Measurements from ENCODE around the gene PC. TPM values are rescaled to one million over a fixed set of nuclear protein-coding genes. Genes with fewer than 3 reads are reported as not detected.

Gene PC
- total and polyA plus RNA-seq, 2 experiments from 2014 or later, result 47.4 to 78.1 TPM

- H2AFZ ChIP-seq, result no peak overlapping the region
- DNase-seq (ENCODE audit: low spot score), result no peak
- TF ChIP-seq EZH2 (IDR thresholded peaks at IDR 0.05; ENCODE audit: borderline replicate concordance), result no peak
- TF ChIP-seq, protein P1, sequence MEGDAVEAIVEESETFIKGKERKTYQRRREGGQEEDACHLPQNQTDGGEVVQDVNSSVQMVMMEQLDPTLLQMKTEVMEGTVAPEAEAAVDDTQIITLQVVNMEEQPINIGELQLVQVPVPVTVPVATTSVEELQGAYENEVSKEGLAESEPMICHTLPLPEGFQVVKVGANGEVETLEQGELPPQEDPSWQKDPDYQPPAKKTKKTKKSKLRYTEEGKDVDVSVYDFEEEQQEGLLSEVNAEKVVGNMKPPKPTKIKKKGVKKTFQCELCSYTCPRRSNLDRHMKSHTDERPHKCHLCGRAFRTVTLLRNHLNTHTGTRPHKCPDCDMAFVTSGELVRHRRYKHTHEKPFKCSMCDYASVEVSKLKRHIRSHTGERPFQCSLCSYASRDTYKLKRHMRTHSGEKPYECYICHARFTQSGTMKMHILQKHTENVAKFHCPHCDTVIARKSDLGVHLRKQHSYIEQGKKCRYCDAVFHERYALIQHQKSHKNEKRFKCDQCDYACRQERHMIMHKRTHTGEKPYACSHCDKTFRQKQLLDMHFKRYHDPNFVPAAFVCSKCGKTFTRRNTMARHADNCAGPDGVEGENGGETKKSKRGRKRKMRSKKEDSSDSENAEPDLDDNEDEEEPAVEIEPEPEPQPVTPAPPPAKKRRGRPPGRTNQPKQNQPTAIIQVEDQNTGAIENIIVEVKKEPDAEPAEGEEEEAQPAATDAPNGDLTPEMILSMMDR (IDR thresholded peaks at IDR 0.05; ENCODE audit: poor library complexity), result no peak
- TF ChIP-seq EZH2phosphoT487 (IDR thresholded peaks at IDR 0.05; ENCODE audit: low read depth, severe bottlenecking, unreplicated experiment), result no peak
- no peak overlapping the region for H3K27ac ChIP-seq
- no peak overlapping the region for H3K4me2 ChIP-seq
- H3K9me2 ChIP-seq (replicated peaks; ENCODE audit: insufficient read depth), result no peaks in the 10 kb centered on the region
- WGBS (ENCODE audit: low lambda C conversion rate, missing lambda C conversion rate), result 77% methylated on average over 9 of the region's 9 CpGs
- H3K27me3 ChIP-seq, result no peaks in the 10 kb centered on the region
- no peaks in the 10 kb centered on the region for H4K20me1 ChIP-seq (ENCODE audit: insufficient read depth, poor library complexity, severe bottlenecking)
- H3K4me1 ChIP-seq (ENCODE audit: insufficient read depth), result peaks cover 1% of the 10 kb centered on the region
- no peak overlapping the region for H3K4me3 ChIP-seq
- H3K79me2 ChIP-seq, result no peaks in the 10 kb centered on the region
- H3K36me3 ChIP-seq (replicated peaks; ENCODE audit: insufficient read depth, low read depth), result no peaks in the 10 kb centered on the region
- H3K9me3 ChIP-seq (ENCODE audit: low read depth), result no peaks in the 10 kb centered on the region
Measured at GRCh38 chr11:66912911-66913310, 45.3 kb downstream of the PC start.

DNA sequence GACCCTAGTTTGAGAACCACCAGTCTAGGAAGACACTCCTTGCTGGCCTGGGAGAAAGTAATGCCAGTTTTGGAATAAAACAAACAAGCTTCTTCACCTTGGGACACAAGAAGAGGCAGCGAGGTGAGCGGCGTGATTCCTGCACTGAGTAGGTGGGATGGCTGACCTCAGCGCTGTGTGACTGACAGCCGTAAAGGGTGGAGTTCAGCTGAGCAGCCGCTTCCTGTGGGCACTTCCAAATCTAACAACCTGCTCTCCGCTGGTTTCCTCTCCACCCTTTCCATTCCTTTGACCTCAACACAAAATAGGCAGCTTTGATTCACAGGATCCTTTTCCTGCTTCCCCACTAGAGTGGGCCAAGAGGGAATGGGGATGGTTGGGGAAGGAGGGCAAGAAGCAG is 45.8 kb downstream of the PC start:
- Histone ChIP-seq H3K79me2 (no peaks in the 10 kb centered on the region), H3K4me1 (ENCODE audit: insufficient read depth) (peaks cover 7% of the 10 kb centered on the region), H3K36me3 (replicated peaks; ENCODE audit: insufficient read depth, low read depth) (no peaks in the 10 kb centered on the region), H3K27ac (no peak overlapping the region), H3K4me2 (no peak overlapping the region), H3K4me3 (no peak overlapping the region), H3K9me3 (ENCODE audit: low read depth) (no peaks in the 10 kb centered on the region), H4K20me1 (ENCODE audit: insufficient read depth, poor library complexity, severe bottlenecking) (no peaks in the 10 kb centered on the region), H3K27me3 (no peaks in the 10 kb centered on the region), H3K9me2 (replicated peaks; ENCODE audit: insufficient read depth) (no peaks in the 10 kb centered on the region), H2AFZ (no peak overlapping the region)
- TF ChIP-seq EZH2phosphoT487 (IDR thresholded peaks at IDR 0.05; ENCODE audit: low read depth, severe bottlenecking, unreplicated experiment), result no peak
- TF ChIP-seq EZH2 (IDR thresholded peaks at IDR 0.05; ENCODE audit: borderline replicate concordance), result no peak
- TF ChIP-seq, protein P1 (IDR thresholded peaks at IDR 0.05; ENCODE audit: poor library complexity), result no peak
- no peak for DNase-seq (ENCODE audit: low spot score)
- 88% methylated on average over 7 of the region's 7 CpGs for WGBS (ENCODE audit: low lambda C conversion rate, missing lambda C conversion rate)

- TF ChIP-seq, protein P1 (IDR thresholded peaks at IDR 0.05; ENCODE audit: poor library complexity), result no peak
- TF ChIP-seq EZH2phosphoT487 (IDR thresholded peaks at IDR 0.05; ENCODE audit: low read depth, severe bottlenecking, unreplicated experiment) (no peak), EZH2 (IDR thresholded peaks at IDR 0.05; ENCODE audit: borderline replicate concordance) (no peak)
- 89% methylated on average over 4 of the region's 4 CpGs for WGBS (ENCODE audit: low lambda C conversion rate, missing lambda C conversion rate)
- Histone ChIP-seq H3K79me2 (peaks cover 4% of the 10 kb centered on the region), H3K27ac (no peak overlapping the region), H3K9me2 (replicated peaks; ENCODE audit: insufficient read depth) (no peaks in the 10 kb centered on the region), H4K20me1 (ENCODE audit: insufficient read depth, poor library complexity, severe bottlenecking) (no peaks in the 10 kb centered on the region), H3K36me3 (replicated peaks; ENCODE audit: insufficient read depth, low read depth) (no peaks in the 10 kb centered on the region), H3K4me3 (no peak overlapping the region), H3K4me1 (ENCODE audit: insufficient read depth) (peaks cover 16% of the 10 kb centered on the region), H3K9me3 (ENCODE audit: low read depth) (no peaks in the 10 kb centered on the region), H2AFZ (no peak overlapping the region), H3K4me2 (no peak overlapping the region), H3K27me3 (no peaks in the 10 kb centered on the region)
- no peak for DNase-seq (ENCODE audit: low spot score)
Measured at GRCh38 chr11:66910669-66911068, 47.5 kb downstream of the PC start.

DNA sequence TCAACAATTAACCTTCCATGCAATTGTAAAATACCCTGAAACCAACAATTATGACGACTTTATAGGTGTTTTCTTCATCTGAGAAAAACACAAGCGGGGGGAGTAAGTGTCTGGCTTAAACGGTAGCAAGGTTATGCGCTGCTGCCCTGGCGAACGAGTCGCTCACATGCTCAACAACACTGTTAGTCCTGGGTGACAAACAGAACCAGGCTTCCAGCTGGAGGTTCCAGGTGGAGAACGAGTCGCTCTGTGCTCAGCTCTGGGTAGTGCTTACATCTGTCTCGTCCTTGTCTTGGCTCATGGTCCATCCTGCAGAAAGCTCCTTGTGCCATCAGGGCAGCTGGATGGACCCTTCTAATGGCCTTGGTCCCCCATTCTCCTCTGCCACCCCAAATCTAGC is 48.2 kb downstream of the PC start:
- no peak overlapping the region for H3K4me3 ChIP-seq
- TF ChIP-seq EZH2 (IDR thresholded peaks at IDR 0.05; ENCODE audit: borderline replicate concordance), result no peak
- no peak for TF ChIP-seq EZH2phosphoT487 (IDR thresholded peaks at IDR 0.05; ENCODE audit: low read depth, severe bottlenecking, unreplicated experiment)
- TF ChIP-seq, protein P1 (IDR thresholded peaks at IDR 0.05; ENCODE audit: poor library complexity), result no peak
- no peaks in the 10 kb centered on the region for H3K36me3 ChIP-seq (replicated peaks; ENCODE audit: insufficient read depth, low read depth)

More for the DNA sequence above, 48.2 kb downstream of the PC start:
- 93% methylated on average over 10 of the region's 10 CpGs for WGBS (ENCODE audit: low lambda C conversion rate, missing lambda C conversion rate)
- Histone ChIP-seq H3K4me2 (no peak overlapping the region), H3K9me3 (ENCODE audit: low read depth) (no peaks in the 10 kb centered on the region), H3K4me1 (ENCODE audit: insufficient read depth) (peaks cover 16% of the 10 kb centered on the region), H3K9me2 (replicated peaks; ENCODE audit: insufficient read depth) (no peaks in the 10 kb centered on the region), H3K27ac (no peak overlapping the region), H3K79me2 (peaks cover 8% of the 10 kb centered on the region), H4K20me1 (ENCODE audit: insufficient read depth, poor library complexity, severe bottlenecking) (no peaks in the 10 kb centered on the region), H2AFZ (no peak overlapping the region), H3K27me3 (no peaks in the 10 kb centered on the region)
- DNase-seq (ENCODE audit: low spot score), result no peak

All from hepatocyte (in vitro differentiated cells).